PC-3 (cell line): Measurements from ENCODE around the gene CEP112.

Experiments
- CTCF ChIP-seq: fragments of 300-600 bp; sonication (generic); conservative IDR thresholded peaks from 2 replicates; pipeline ENCODE4 v1.5.1; 2017; ENCODE audit warnings: antibody characterized with exemption, low read depth, mild to moderate bottlenecking, low read length
- EZH2 ChIP-seq: fragments of 300-600 bp; sonication (generic); IDR thresholded peaks from one replicate; pipeline ENCODE4 v1.6.1; 2017; ENCODE audit warnings: antibody characterized with exemption, mild to moderate bottlenecking, low read length; ENCODE audit not compliant: unreplicated experiment
- EZH2phosphoT487 ChIP-seq: fragments of 300-600 bp; sonication (generic); IDR thresholded peaks from 2 replicates; pipeline ENCODE4 v1.6.1; 2018; ENCODE audit warnings: mild to moderate bottlenecking, antibody characterized with exemption, low read length, borderline replicate concordance

- TF ChIP-seq CTCF: no peak
- no peak for TF ChIP-seq EZH2phosphoT487
- TF ChIP-seq EZH2: no peak
Observed at GRCh38 chr17:65936013-65936412, 255.9 kb downstream of the CEP112 start.
